WTC11 (cell line): ENCODE data around the gene UQCC3. TPM values are rescaled to one million over a fixed set of nuclear protein-coding genes. Genes with fewer than 3 reads are reported as not detected.

Experiments used
- ATAC-seq: fragments of 200-7000 bp; cut with Tn5 transposase; 2 replicates; pipeline ENCODE4 v1.10.0; 2021; ENCODE audit warnings: mild to moderate bottlenecking, moderate library complexity
- CTCF ChIA-PET: fragments of 300-600 bp; sonication (Branson Sonifier 250); formaldehyde crosslinking; loops from one replicate; lab custom pipeline; 2021; ENCODE audit warnings: antibody characterized with exemption; lab: Charles Lee
- POLR2A ChIA-PET: fragments of 350-600 bp; sonication (Branson Sonifier 250); formaldehyde crosslinking; loops from one replicate; lab custom pipeline; 2021; ENCODE audit warnings: antibody characterized with exemption; lab: Charles Lee
- DNase-seq: peaks from one replicate; pipeline ENCODE4 v3.0.0; 2021; ENCODE audit warnings: low spot score
- H3K27ac Mint-ChIP-seq: 2 replicates; pipeline ENCODE4 v1.8.0; 2021; ENCODE audit warnings: mixed read lengths
- H3K27me3 Mint-ChIP-seq: 2 replicates; pipeline ENCODE4 v1.8.0; 2021; ENCODE audit warnings: low read depth, mild to moderate bottlenecking, moderate library complexity, mixed read lengths
- H3K36me3 Mint-ChIP-seq: 2 replicates; pipeline ENCODE4 v1.8.0; 2021; ENCODE audit warnings: mixed read lengths
- H3K4me1 Mint-ChIP-seq: 2 replicates; pipeline ENCODE4 v1.8.0; 2022; ENCODE audit warnings: mixed read lengths
- H3K4me3 Mint-ChIP-seq: 2 replicates; pipeline ENCODE4 v1.8.0; 2021; ENCODE audit warnings: mild to moderate bottlenecking, moderate library complexity, mixed read lengths
- H3K9me3 Mint-ChIP-seq: 2 replicates; pipeline ENCODE4 v1.8.0; 2021; ENCODE audit warnings: mixed read lengths
- CBFB ChIP-seq: sonication (generic); formaldehyde crosslinking; IDR thresholded peaks from 2 replicates; pipeline ENCODE4 v1.8.1; 2022; ENCODE audit warnings: mild to moderate bottlenecking, low read depth, missing genetic modification reagents
- ELF4 ChIP-seq: sonication (generic); formaldehyde crosslinking; IDR thresholded peaks from 2 replicates; pipeline ENCODE4 v1.8.1; 2022; ENCODE audit warnings: low read depth, mild to moderate bottlenecking, moderate library complexity, missing genetic modification reagents
- FOXJ3 ChIP-seq: sonication (generic); formaldehyde crosslinking; IDR thresholded peaks from 2 replicates; pipeline ENCODE4 v1.9.0; 2021; ENCODE audit warnings: missing genetic modification reagents, mild to moderate bottlenecking, borderline replicate concordance
- FOXK1 ChIP-seq: sonication (generic); formaldehyde crosslinking; IDR thresholded peaks from 2 replicates; pipeline ENCODE4 v1.8.0; 2022; ENCODE audit warnings: mild to moderate bottlenecking, moderate library complexity, missing genetic modification reagents
- GRHL2 ChIP-seq: fragments of 250-450 bp; sonication (Bioruptor Pico); IDR thresholded peaks from 2 replicates; pipeline ENCODE4 v1.8.0; 2022; ENCODE audit warnings: mild to moderate bottlenecking, moderate library complexity; ENCODE audit not compliant: insufficient replicate concordance, severe bottlenecking
- JAZF1 ChIP-seq: fragments of 250-450 bp; sonication (Bioruptor Pico); IDR thresholded peaks from 2 replicates; pipeline ENCODE4 v1.9.0; 2021; ENCODE audit warnings: moderate library complexity, mild to moderate bottlenecking, inconsistent platforms
- NFYB ChIP-seq: sonication (generic); formaldehyde crosslinking; conservative IDR thresholded peaks from 2 replicates; pipeline ENCODE4 v1.8.0; 2022; ENCODE audit warnings: low read depth, missing genetic modification reagents
- NR2C2 ChIP-seq: sonication (generic); formaldehyde crosslinking; IDR thresholded peaks from 2 replicates; pipeline ENCODE4 v1.8.0; 2022; ENCODE audit warnings: mild to moderate bottlenecking, missing genetic modification reagents
- RORB ChIP-seq: fragments of 250-450 bp; sonication (Bioruptor Pico); IDR thresholded peaks from 2 replicates; pipeline ENCODE4 v1.9.0; 2021; ENCODE audit warnings: mild to moderate bottlenecking
- SMAD3 ChIP-seq: sonication (generic); formaldehyde crosslinking; IDR thresholded peaks from 2 replicates; pipeline ENCODE4 v1.8.0; 2022; ENCODE audit warnings: missing genetic modification reagents, mild to moderate bottlenecking, borderline replicate concordance
- TP53 ChIP-seq: sonication (generic); formaldehyde crosslinking; IDR thresholded peaks from 2 replicates; pipeline ENCODE4 v1.8.1; 2023; ENCODE audit warnings: mild to moderate bottlenecking, missing genetic modification reagents
- ZNF219 ChIP-seq: sonication (generic); formaldehyde crosslinking; IDR thresholded peaks from 2 replicates; pipeline ENCODE4 v1.8.0; 2023; ENCODE audit warnings: missing genetic modification reagents, mild to moderate bottlenecking, borderline replicate concordance
- ZNF263 ChIP-seq: sonication (generic); formaldehyde crosslinking; IDR thresholded peaks from 2 replicates; pipeline ENCODE4 v1.8.1; 2022; ENCODE audit warnings: low read depth, mild to moderate bottlenecking, moderate library complexity, missing genetic modification reagents
- ZNF423 ChIP-seq: fragments of 250-450 bp; sonication (Bioruptor Pico); IDR thresholded peaks from 2 replicates; pipeline ENCODE4 v2.1.2; 2022; ENCODE audit warnings: mild to moderate bottlenecking, moderate library complexity
- total RNA-seq: library from RNA; stranded (reverse); gene quantifications from 3 replicates; pipeline ENCODE4 v1.2.3, GENCODE V29; 2021
- TF ChIP-seq, protein P1 (sequence below): sonication (generic); formaldehyde crosslinking; IDR thresholded peaks from 2 replicates; pipeline ENCODE4 v1.8.0; 2023; ENCODE audit warnings: missing genetic modification reagents, mild to moderate bottlenecking, borderline replicate concordance
- TF ChIP-seq, protein P2 (sequence below): fragments of 250-450 bp; sonication (Bioruptor Pico); IDR thresholded peaks from 2 replicates; pipeline ENCODE4 v1.9.0; 2021; ENCODE audit warnings: moderate library complexity, mild to moderate bottlenecking, inconsistent platforms, borderline replicate concordance
- TF ChIP-seq, protein P3 (sequence below): sonication (generic); formaldehyde crosslinking; IDR thresholded peaks from 2 replicates; pipeline ENCODE4 v1.8.1; 2023; ENCODE audit warnings: mild to moderate bottlenecking, missing genetic modification reagents, borderline replicate concordance
- TF ChIP-seq, protein P4 (sequence below): fragments of 250-450 bp; sonication (Bioruptor Pico); IDR thresholded peaks from 2 replicates; pipeline ENCODE4 v2.1.2; 2022; ENCODE audit warnings: mild to moderate bottlenecking, moderate library complexity
- TF ChIP-seq, protein P5 (sequence below): sonication (generic); formaldehyde crosslinking; IDR thresholded peaks from 2 replicates; pipeline ENCODE4 v1.8.0; 2023; ENCODE audit warnings: missing genetic modification reagents
- TF ChIP-seq, protein P6 (sequence below): sonication (generic); formaldehyde crosslinking; IDR thresholded peaks from 2 replicates; pipeline ENCODE4 v1.8.0; 2022; ENCODE audit warnings: mild to moderate bottlenecking, missing genetic modification reagents
- TF ChIP-seq, protein P7 (sequence below): sonication (generic); formaldehyde crosslinking; IDR thresholded peaks from 2 replicates; pipeline ENCODE4 v1.8.1; 2023; ENCODE audit warnings: mild to moderate bottlenecking, missing genetic modification reagents

The UQCC3 gene
- total RNA-seq, 1 experiment from 2014 or later: 18.1 TPM

DNA sequence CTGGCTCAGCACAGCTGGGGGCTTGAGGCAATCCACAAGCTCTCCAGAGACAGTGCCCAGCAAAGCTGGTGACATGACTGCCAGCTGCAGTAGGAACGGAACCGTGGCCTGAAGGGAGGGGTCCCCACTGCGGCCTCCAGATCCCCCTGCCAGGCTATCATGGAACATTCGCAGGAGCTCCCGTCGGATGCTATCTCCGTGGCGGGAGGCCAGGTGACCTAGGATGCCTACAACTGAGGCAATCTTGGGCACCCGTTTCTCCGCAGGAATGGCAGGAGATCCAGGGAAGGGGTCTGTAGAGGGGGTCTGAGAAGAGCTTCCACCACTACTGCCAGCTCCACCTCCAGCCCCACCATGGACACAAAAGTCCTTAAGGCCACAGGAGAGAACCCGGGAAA is 22.5 kb upstream of the UQCC3 start:
- Mint-ChIP-seq H3K27ac (no peak overlapping the region), H3K36me3 (peaks cover 28% of the 10 kb centered on the region), H3K27me3 (no peaks in the 10 kb centered on the region), H3K4me1 (peaks cover 18% of the 10 kb centered on the region), H3K4me3 (no peak overlapping the region), H3K9me3 (no peaks in the 10 kb centered on the region)
- ChIA-PET CTCF (no interaction called here), POLR2A (interaction anchor here (1.1 to 6.3 kb wide), 3 partner anchors 16 to 57 kb away, joined by 3 to 42 read pairs (median 8); partner anchors contain the start of genes C11orf98, CSKMT and TUT1)
- DNase-seq (no peak), ATAC-seq (no peak)
- TF ChIP-seq FOXJ3 (CRISPR knock-in tag) (no peak), NR2C2 (CRISPR knock-in tag) (no peak)
- TF ChIP-seq, protein P1, sequence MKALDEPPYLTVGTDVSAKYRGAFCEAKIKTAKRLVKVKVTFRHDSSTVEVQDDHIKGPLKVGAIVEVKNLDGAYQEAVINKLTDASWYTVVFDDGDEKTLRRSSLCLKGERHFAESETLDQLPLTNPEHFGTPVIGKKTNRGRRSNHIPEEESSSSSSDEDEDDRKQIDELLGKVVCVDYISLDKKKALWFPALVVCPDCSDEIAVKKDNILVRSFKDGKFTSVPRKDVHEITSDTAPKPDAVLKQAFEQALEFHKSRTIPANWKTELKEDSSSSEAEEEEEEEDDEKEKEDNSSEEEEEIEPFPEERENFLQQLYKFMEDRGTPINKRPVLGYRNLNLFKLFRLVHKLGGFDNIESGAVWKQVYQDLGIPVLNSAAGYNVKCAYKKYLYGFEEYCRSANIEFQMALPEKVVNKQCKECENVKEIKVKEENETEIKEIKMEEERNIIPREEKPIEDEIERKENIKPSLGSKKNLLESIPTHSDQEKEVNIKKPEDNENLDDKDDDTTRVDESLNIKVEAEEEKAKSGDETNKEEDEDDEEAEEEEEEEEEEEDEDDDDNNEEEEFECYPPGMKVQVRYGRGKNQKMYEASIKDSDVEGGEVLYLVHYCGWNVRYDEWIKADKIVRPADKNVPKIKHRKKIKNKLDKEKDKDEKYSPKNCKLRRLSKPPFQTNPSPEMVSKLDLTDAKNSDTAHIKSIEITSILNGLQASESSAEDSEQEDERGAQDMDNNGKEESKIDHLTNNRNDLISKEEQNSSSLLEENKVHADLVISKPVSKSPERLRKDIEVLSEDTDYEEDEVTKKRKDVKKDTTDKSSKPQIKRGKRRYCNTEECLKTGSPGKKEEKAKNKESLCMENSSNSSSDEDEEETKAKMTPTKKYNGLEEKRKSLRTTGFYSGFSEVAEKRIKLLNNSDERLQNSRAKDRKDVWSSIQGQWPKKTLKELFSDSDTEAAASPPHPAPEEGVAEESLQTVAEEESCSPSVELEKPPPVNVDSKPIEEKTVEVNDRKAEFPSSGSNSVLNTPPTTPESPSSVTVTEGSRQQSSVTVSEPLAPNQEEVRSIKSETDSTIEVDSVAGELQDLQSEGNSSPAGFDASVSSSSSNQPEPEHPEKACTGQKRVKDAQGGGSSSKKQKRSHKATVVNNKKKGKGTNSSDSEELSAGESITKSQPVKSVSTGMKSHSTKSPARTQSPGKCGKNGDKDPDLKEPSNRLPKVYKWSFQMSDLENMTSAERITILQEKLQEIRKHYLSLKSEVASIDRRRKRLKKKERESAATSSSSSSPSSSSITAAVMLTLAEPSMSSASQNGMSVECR: no peak
- TF ChIP-seq, protein P2, sequence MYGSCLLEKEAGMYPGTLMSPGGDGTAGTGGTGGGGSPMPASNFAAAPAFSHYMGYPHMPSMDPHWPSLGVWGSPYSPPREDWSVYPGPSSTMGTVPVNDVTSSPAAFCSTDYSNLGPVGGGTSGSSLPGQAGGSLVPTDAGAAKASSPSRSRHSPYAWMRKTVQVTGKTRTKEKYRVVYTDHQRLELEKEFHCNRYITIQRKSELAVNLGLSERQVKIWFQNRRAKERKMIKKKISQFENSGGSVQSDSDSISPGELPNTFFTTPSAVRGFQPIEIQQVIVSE: no peak

DNA sequence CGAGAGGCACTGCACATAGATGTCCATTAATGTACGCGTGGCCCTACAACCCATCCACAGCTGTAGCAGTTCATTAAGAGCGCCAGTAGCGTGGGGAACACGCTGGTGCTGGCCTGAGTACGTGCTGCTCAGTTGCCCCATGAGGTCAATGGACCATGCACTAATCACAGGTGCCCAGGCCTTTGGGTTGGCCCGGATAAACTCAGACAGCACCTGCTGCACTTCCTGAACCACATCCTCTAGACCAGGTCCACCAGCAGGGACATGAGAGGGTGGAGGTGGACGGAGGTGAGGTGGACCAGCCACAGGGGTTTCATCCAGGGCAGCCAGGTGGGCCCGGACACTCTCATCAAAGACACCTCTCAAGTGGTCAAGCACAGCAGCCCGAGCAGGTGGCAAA is 22.0 kb upstream of the UQCC3 start:
- peaks cover 18% of the 10 kb centered on the region for H3K4me1 Mint-ChIP-seq
- H3K9me3 Mint-ChIP-seq: no peaks in the 10 kb centered on the region
- H3K27ac Mint-ChIP-seq: no peak overlapping the region
- ATAC-seq (no peak), DNase-seq (no peak)
- no peaks in the 10 kb centered on the region for H3K27me3 Mint-ChIP-seq
- H3K36me3 Mint-ChIP-seq: peaks cover 23% of the 10 kb centered on the region
- CTCF ChIA-PET: no interaction called here
- H3K4me3 Mint-ChIP-seq: no peak overlapping the region
- POLR2A ChIA-PET: interaction anchor here (1.1 to 6.3 kb wide), 2 partner anchors 16 to 21 kb away, joined by 3 to 42 read pairs; partner anchors contain the start of genes C11orf98 and CSKMT
- TF ChIP-seq ZNF263 (CRISPR knock-in tag) (no peak), ZNF423 (CRISPR knock-in tag) (no peak), SMAD3 (CRISPR knock-in tag) (no peak), ELF4 (CRISPR knock-in tag) (no peak), NFYB (CRISPR knock-in tag) (no peak), GRHL2 (CRISPR knock-in tag) (no peak), TP53 (CRISPR knock-in tag) (no peak), RORB (CRISPR knock-in tag) (no peak), JAZF1 (no peak), CBFB (CRISPR knock-in tag) (no peak), FOXK1 (CRISPR knock-in tag) (no peak), ZNF219 (no peak)
- TF ChIP-seq, protein P3, sequence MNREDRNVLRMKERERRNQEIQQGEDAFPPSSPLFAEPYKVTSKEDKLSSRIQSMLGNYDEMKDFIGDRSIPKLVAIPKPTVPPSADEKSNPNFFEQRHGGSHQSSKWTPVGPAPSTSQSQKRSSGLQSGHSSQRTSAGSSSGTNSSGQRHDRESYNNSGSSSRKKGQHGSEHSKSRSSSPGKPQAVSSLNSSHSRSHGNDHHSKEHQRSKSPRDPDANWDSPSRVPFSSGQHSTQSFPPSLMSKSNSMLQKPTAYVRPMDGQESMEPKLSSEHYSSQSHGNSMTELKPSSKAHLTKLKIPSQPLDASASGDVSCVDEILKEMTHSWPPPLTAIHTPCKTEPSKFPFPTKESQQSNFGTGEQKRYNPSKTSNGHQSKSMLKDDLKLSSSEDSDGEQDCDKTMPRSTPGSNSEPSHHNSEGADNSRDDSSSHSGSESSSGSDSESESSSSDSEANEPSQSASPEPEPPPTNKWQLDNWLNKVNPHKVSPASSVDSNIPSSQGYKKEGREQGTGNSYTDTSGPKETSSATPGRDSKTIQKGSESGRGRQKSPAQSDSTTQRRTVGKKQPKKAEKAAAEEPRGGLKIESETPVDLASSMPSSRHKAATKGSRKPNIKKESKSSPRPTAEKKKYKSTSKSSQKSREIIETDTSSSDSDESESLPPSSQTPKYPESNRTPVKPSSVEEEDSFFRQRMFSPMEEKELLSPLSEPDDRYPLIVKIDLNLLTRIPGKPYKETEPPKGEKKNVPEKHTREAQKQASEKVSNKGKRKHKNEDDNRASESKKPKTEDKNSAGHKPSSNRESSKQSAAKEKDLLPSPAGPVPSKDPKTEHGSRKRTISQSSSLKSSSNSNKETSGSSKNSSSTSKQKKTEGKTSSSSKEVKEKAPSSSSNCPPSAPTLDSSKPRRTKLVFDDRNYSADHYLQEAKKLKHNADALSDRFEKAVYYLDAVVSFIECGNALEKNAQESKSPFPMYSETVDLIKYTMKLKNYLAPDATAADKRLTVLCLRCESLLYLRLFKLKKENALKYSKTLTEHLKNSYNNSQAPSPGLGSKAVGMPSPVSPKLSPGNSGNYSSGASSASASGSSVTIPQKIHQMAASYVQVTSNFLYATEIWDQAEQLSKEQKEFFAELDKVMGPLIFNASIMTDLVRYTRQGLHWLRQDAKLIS (CRISPR knock-in tag): no peak
- TF ChIP-seq, protein P4, sequence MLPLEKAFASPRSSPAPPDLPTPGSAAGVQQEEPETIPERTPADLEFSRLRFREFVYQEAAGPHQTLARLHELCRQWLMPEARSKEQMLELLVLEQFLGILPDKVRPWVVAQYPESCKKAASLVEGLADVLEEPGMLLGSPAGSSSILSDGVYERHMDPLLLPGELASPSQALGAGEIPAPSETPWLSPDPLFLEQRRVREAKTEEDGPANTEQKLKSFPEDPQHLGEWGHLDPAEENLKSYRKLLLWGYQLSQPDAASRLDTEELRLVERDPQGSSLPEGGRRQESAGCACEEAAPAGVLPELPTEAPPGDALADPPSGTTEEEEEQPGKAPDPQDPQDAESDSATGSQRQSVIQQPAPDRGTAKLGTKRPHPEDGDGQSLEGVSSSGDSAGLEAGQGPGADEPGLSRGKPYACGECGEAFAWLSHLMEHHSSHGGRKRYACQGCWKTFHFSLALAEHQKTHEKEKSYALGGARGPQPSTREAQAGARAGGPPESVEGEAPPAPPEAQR (CRISPR knock-in tag): no peak
- TF ChIP-seq, protein P5, sequence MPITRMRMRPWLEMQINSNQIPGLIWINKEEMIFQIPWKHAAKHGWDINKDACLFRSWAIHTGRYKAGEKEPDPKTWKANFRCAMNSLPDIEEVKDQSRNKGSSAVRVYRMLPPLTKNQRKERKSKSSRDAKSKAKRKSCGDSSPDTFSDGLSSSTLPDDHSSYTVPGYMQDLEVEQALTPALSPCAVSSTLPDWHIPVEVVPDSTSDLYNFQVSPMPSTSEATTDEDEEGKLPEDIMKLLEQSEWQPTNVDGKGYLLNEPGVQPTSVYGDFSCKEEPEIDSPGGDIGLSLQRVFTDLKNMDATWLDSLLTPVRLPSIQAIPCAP (CRISPR knock-in tag): no peak
- TF ChIP-seq, protein P6, sequence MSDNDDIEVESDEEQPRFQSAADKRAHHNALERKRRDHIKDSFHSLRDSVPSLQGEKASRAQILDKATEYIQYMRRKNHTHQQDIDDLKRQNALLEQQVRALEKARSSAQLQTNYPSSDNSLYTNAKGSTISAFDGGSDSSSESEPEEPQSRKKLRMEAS (CRISPR knock-in tag): no peak
- TF ChIP-seq, protein P7, sequence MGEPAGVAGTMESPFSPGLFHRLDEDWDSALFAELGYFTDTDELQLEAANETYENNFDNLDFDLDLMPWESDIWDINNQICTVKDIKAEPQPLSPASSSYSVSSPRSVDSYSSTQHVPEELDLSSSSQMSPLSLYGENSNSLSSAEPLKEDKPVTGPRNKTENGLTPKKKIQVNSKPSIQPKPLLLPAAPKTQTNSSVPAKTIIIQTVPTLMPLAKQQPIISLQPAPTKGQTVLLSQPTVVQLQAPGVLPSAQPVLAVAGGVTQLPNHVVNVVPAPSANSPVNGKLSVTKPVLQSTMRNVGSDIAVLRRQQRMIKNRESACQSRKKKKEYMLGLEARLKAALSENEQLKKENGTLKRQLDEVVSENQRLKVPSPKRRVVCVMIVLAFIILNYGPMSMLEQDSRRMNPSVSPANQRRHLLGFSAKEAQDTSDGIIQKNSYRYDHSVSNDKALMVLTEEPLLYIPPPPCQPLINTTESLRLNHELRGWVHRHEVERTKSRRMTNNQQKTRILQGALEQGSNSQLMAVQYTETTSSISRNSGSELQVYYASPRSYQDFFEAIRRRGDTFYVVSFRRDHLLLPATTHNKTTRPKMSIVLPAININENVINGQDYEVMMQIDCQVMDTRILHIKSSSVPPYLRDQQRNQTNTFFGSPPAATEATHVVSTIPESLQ (CRISPR knock-in tag): no peak
